Subcutaneous adipose tissue (tissue), 4 donors: ENCODE results near the gene SLBP. TPM values are rescaled to one million over a fixed set of nuclear protein-coding genes. Genes with fewer than 3 reads are reported as not detected.

Experiments used
- total RNA-seq, 4 donors: library from RNA; depleted of rRNA; stranded (reverse); fragments of >200 nt; gene quantifications; one replicate each; pipeline ENCODE4 v1.1.0, GENCODE V29; 2016
- TF ChIP-seq, protein P1 (sequence below): fragments of 450-650 bp; IDR thresholded peaks from one replicate; pipeline ENCODE4 v1.5.1; 2016; ENCODE audit warnings: low read depth, mild to moderate bottlenecking, control low read depth, antibody characterized with exemption, moderate library complexity

SLBP gene
- total RNA-seq, 4 donors from 2014 or later, result 33.2 to 41.1 (median 37.0) TPM

DNA sequence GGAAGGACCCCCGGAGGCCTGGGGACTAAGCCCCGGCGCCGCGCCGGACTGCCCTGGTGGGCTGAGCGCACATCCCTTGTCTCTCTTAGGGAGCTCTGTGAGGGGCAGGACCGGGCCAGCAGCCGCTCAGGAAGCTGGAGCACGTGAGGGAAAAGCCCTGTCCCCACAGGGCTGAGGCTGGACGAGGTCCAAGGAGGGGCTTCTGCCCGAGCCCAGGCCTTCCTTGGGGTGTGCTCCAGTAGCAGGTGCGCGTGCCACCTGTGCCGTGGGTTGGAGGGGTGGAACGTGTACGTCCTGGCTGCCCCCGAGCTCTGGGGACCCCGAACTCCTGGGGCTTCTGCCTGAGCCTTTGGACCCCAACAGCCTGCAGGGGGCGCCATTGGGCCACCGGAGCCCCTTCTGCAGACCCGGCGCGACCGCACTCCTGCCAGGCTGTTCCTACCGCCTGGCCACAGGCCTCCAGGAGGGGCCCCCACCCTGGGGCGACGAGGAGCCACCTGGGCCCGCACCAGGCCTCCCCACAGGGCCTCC is 36.4 kb upstream of the SLBP start:
- TF ChIP-seq, protein P1, sequence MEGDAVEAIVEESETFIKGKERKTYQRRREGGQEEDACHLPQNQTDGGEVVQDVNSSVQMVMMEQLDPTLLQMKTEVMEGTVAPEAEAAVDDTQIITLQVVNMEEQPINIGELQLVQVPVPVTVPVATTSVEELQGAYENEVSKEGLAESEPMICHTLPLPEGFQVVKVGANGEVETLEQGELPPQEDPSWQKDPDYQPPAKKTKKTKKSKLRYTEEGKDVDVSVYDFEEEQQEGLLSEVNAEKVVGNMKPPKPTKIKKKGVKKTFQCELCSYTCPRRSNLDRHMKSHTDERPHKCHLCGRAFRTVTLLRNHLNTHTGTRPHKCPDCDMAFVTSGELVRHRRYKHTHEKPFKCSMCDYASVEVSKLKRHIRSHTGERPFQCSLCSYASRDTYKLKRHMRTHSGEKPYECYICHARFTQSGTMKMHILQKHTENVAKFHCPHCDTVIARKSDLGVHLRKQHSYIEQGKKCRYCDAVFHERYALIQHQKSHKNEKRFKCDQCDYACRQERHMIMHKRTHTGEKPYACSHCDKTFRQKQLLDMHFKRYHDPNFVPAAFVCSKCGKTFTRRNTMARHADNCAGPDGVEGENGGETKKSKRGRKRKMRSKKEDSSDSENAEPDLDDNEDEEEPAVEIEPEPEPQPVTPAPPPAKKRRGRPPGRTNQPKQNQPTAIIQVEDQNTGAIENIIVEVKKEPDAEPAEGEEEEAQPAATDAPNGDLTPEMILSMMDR, result no peak

- TF ChIP-seq, protein P1, result no peak
Measured at GRCh38 chr4:1747603-1747967, 35.5 kb upstream of the SLBP start.

GRCh38 chr4:1746919-1747602 is 34.9 kb upstream of the SLBP start:
- TF ChIP-seq, protein P1, result no peak

DNA sequence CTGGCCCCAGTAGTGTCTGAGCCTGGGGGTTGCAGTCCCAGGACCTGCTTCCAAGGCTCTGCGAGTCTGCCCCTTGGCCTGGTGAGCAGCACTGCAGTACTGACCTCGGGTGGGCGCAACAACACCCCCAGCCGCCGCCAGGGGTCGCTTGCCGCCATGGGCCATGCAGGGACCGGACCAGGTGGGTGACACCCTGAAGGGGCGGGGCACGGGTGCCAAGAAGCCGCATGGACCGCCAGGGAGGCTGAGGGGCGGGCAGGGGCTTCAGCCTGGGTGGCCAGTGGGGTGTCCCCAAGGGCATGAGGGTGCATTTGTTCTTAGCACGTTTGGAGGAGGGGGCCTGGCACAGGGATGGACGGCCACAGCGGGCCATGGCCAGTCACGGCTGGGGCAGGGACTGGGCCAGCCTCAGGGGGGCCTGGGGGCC is 34.2 kb upstream of the SLBP start:
- TF ChIP-seq, protein P1, result no peak

DNA sequence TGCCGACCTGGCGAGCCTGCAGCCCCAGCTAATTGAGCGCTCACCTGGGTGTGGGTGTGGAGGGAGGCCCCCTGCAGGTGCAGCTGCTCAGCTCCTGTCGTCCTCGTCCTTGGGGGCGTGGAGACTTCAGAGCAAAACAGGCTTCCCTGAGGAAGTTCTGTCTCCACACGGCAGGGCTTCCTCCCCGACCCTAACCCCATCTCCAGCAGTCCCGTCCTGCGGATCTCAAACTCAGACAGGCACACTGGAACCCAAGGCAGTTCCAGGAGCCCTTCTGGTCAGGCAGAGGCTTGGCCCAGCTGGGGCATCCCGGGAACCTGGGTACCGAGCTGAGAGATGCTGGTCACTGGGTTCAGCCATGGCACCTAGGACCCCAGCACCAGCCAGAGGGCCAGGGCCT is 33.6 kb upstream of the SLBP start:
- TF ChIP-seq, protein P1, result no peak

- TF ChIP-seq, protein P1, result no peak
Measured at GRCh38 chr4:1745165-1745564, 33.0 kb upstream of the SLBP start.

- TF ChIP-seq, protein P1, result no peak
Measured at GRCh38 chr4:1744552-1744951, 32.4 kb upstream of the SLBP start.
